ENCODE measurements around the gene SAT2. TPM values are rescaled to one million over a fixed set of nuclear protein-coding genes. Genes with fewer than 3 reads are reported as not detected.
"Not testable (repeated sequence)": the region's sequence is repeated elsewhere in the genome, so short reads cannot be mapped to it uniquely, and the experiment has no call there.

Gene SAT2
- total and polyA plus RNA-seq, 2 donors from 2014 or later: 74.7 to 430 TPM

DNA sequence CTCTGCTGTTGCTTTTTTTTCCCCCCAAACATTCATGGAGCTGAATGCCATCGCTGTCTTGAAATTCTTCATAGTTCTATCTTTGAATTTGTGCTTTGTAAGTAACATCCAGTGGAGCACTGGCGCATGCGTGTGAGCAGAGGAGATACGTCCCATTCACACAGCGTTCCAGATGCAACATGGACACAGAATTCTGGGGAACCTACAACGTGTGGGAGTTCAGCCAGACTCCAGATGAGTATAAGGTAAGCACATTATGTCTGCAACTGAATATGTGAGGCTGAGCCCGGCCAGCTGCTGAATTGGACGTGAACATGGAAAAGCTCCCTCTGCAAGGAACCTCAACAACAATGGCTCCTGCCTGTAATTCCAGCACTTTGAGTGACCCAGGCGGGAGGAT lies 18.8 kb upstream of the SAT2 start:
- no peaks in the 10 kb centered on the region for H3K9me3 ChIP-seq (ENCODE audit: control insufficient read depth in 2 of 3, insufficient read depth in 1 of 3, low read length in 3 of 3)
- DNase-seq: no peak
- H3K27me3 ChIP-seq (ENCODE audit: control insufficient read depth, insufficient read depth, low read length): no peaks in the 10 kb centered on the region
- intact Hi-C loops (cut with DNase I): no loop called here
- H3K9ac ChIP-seq (ENCODE audit: low read length in 3 of 3): no peak overlapping the region
- no peaks in the 10 kb centered on the region for H3K36me3 ChIP-seq (ENCODE audit: control insufficient read depth in 2 of 3, insufficient read depth in 3 of 3, low read length in 3 of 3)
- H3K27ac ChIP-seq (ENCODE audit: low read depth in 2 of 2, low read length in 2 of 2): no peak overlapping the region
- FAIRE-seq: no peak
- TF ChIP-seq, protein P1, sequence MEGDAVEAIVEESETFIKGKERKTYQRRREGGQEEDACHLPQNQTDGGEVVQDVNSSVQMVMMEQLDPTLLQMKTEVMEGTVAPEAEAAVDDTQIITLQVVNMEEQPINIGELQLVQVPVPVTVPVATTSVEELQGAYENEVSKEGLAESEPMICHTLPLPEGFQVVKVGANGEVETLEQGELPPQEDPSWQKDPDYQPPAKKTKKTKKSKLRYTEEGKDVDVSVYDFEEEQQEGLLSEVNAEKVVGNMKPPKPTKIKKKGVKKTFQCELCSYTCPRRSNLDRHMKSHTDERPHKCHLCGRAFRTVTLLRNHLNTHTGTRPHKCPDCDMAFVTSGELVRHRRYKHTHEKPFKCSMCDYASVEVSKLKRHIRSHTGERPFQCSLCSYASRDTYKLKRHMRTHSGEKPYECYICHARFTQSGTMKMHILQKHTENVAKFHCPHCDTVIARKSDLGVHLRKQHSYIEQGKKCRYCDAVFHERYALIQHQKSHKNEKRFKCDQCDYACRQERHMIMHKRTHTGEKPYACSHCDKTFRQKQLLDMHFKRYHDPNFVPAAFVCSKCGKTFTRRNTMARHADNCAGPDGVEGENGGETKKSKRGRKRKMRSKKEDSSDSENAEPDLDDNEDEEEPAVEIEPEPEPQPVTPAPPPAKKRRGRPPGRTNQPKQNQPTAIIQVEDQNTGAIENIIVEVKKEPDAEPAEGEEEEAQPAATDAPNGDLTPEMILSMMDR (IDR thresholded peaks at IDR 0.05; ENCODE audit: borderline replicate concordance, extremely low read depth, insufficient read depth): no peak
- H3K4me1 ChIP-seq (ENCODE audit: control insufficient read depth in 2 of 3, insufficient read depth in 2 of 3, low read depth in 1 of 3, low read length in 3 of 3): peaks cover 0 to 6% (median 0%) of the 10 kb centered on the region in 3 donors
- no peak overlapping the region for H3K4me3 ChIP-seq (ENCODE audit: low read length in 3 of 3)

DNA sequence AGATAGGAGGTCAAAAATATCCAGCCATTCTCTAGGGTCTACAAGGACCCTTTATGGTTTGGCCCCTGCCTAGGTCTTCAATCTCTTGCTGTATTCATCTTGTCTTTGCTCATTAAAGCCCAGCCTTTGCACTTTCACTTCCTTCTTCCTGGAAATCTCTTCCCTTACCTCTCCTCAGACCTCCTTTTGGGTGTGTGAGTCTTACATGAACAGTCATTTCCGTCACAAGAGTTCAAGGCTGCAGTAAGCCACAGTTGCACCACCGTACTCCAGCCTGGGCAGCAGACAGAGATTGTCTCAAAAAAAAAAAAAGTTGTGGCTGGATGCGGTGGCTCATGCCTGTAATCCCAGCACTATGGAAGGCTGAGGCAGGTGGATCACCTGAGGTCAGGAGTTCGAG lies 17.2 kb upstream of the SAT2 start:
- H3K4me3 ChIP-seq (ENCODE audit: low read length in 3 of 3): no peak overlapping the region
- no peaks in the 10 kb centered on the region for H3K27me3 ChIP-seq (ENCODE audit: control insufficient read depth, insufficient read depth, low read length)
- no peaks in the 10 kb centered on the region for H3K9me3 ChIP-seq (ENCODE audit: control insufficient read depth in 2 of 3, insufficient read depth in 1 of 3, low read length in 3 of 3)
- no peak for DNase-seq
- intact Hi-C loops (cut with DNase I): no loop called here
- FAIRE-seq: no peak
- H3K4me1 ChIP-seq (ENCODE audit: control insufficient read depth in 2 of 3, insufficient read depth in 2 of 3, low read depth in 1 of 3, low read length in 3 of 3): no peaks in the 10 kb centered on the region
- TF ChIP-seq, protein P1 (IDR thresholded peaks at IDR 0.05; ENCODE audit: borderline replicate concordance, extremely low read depth, insufficient read depth): no peak
- H3K36me3 ChIP-seq (ENCODE audit: control insufficient read depth in 2 of 3, insufficient read depth in 3 of 3, low read length in 3 of 3): no peaks in the 10 kb centered on the region
- no peak overlapping the region for H3K27ac ChIP-seq (ENCODE audit: low read depth in 2 of 2, low read length in 2 of 2)
- H3K9ac ChIP-seq (ENCODE audit: low read length in 3 of 3): no peak overlapping the region

DNA sequence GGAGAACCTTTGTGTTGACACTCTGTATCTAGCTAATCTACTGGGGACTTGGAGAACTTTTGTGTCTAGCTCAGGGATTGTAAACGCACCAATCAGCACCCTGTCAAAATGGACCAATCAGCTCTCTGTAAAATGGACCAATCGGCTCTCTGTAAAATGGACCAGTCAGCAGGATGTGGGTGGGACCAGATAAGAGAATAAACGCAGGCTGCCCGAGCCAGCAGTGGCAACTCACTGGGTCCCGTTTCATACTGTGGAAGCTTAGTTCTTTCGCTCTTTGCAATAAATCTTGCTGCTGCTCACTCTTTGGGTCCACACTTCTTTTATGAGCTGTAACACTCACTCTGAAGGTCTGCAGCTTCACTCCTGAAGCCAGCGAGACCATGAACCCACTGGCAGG lies 14.0 kb upstream of the SAT2 start:
- H3K4me3 ChIP-seq (ENCODE audit: low read length in 3 of 3); H3K9ac ChIP-seq (ENCODE audit: low read length in 3 of 3); H3K27me3 ChIP-seq (ENCODE audit: control insufficient read depth, insufficient read depth, low read length); intact Hi-C loops (cut with DNase I); H3K4me1 ChIP-seq (ENCODE audit: control insufficient read depth in 2 of 3, insufficient read depth in 2 of 3, low read depth in 1 of 3, low read length in 3 of 3); H3K9me3 ChIP-seq (ENCODE audit: control insufficient read depth in 2 of 3, insufficient read depth in 1 of 3, low read length in 3 of 3); H3K27ac ChIP-seq (ENCODE audit: low read depth in 2 of 2, low read length in 2 of 2); H3K36me3 ChIP-seq (ENCODE audit: control insufficient read depth in 2 of 3, insufficient read depth in 3 of 3, low read length in 3 of 3); DNase-seq; FAIRE-seq: not testable (repeated sequence)

DNA sequence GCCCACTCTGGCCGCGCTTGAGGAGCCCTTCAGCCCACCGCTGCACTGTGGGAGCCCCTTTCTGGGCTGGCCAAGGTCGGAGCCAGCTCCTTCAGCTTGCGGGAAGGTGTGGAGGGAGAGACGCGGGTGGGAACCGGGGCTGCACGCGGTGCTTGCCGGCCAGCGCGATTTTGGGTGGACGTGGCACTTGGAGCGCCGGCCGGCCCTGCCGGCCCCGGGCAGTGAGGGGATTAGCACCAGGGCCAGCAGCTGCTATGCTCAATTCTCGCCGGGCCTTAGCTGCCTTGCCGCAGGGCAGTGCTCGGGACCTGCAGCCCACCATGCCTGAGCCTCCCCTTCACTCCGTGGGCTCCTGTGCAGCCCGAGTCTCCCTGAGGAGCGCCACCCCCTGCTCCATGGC lies 13.2 kb upstream of the SAT2 start:
- FAIRE-seq: no peak
- TF ChIP-seq, protein P1 (IDR thresholded peaks at IDR 0.05; ENCODE audit: borderline replicate concordance, extremely low read depth, insufficient read depth): no peak
- H3K27ac ChIP-seq (ENCODE audit: low read depth in 2 of 2, low read length in 2 of 2): no peak overlapping the region
- H3K4me3 ChIP-seq (ENCODE audit: low read length in 3 of 3): no peak overlapping the region
- no peaks in the 10 kb centered on the region for H3K9me3 ChIP-seq (ENCODE audit: control insufficient read depth in 2 of 3, insufficient read depth in 1 of 3, low read length in 3 of 3)
- H3K36me3 ChIP-seq (ENCODE audit: control insufficient read depth in 2 of 3, insufficient read depth in 3 of 3, low read length in 3 of 3): no peaks in the 10 kb centered on the region
- no peaks in the 10 kb centered on the region for H3K27me3 ChIP-seq (ENCODE audit: control insufficient read depth, insufficient read depth, low read length)
- no peaks in the 10 kb centered on the region for H3K4me1 ChIP-seq (ENCODE audit: control insufficient read depth in 2 of 3, insufficient read depth in 2 of 3, low read depth in 1 of 3, low read length in 3 of 3)
- intact Hi-C loops (cut with DNase I): no loop called here
- no peak overlapping the region for H3K9ac ChIP-seq (ENCODE audit: low read length in 3 of 3)
- DNase-seq: no peak
